Activated CD8-positive, alpha-beta T cell treated with anti-CD3 and anti-CD28 coated beads for 36 hours (primary cell): Measurements from ENCODE around the gene EXD2. TPM values are rescaled to one million over a fixed set of nuclear protein-coding genes. Genes with fewer than 3 reads are reported as not detected.
"Not testable (repeated sequence)": the region's sequence is repeated elsewhere in the genome, so short reads cannot be mapped to it uniquely, and the experiment has no call there.

Experiments used
- ATAC-seq: fragments of 200-7000 bp; cut with Tn5 transposase; one replicate; pipeline ENCODE4 v1.10.0; 2021; ENCODE audit warnings: mild to moderate bottlenecking, moderate library complexity
- CTCF ChIA-PET: fragments of 350-600 bp; sonication (Branson Sonifier 250); formaldehyde crosslinking; loops from one replicate; lab custom pipeline; 2021; ENCODE audit warnings: antibody characterized with exemption; lab: Charles Lee
- POLR2A ChIA-PET: fragments of 350-600 bp; sonication (Branson Sonifier 250); formaldehyde crosslinking; loops from one replicate; lab custom pipeline; 2021; ENCODE audit warnings: antibody characterized with exemption; lab: Charles Lee
- DNase-seq: peaks from one replicate; pipeline ENCODE4 v3.0.0-alpha.2; 2020
- H3K27ac Mint-ChIP-seq: one replicate; pipeline ENCODE4 v1.8.0; 2021; ENCODE audit warnings: mild to moderate bottlenecking, mixed read lengths
- H3K27me3 Mint-ChIP-seq: one replicate; pipeline ENCODE4 v1.8.0; 2021; ENCODE audit warnings: mixed read lengths
- H3K36me3 Mint-ChIP-seq: one replicate; pipeline ENCODE4 v1.8.0; 2021; ENCODE audit warnings: low read depth, mixed read lengths
- H3K4me1 Mint-ChIP-seq: one replicate; pipeline ENCODE4 v1.8.0; 2021; ENCODE audit warnings: low read depth, mixed read lengths
- H3K4me3 Mint-ChIP-seq: one replicate; pipeline ENCODE4 v1.8.0; 2021; ENCODE audit warnings: mild to moderate bottlenecking, moderate library complexity, mixed read lengths
- H3K9me3 Mint-ChIP-seq: one replicate; pipeline ENCODE4 v1.8.0; 2021; ENCODE audit warnings: mixed read lengths
- CTCF ChIP-seq: fragments of 200-600 bp; IDR thresholded peaks from one replicate; pipeline ENCODE4 v1.8.0; 2022; ENCODE audit warnings: antibody characterized with exemption, mild to moderate bottlenecking
- intact Hi-C: fragments of 100-400 bp; cut with micrococcal nuclease; formaldehyde crosslinking; loops from one replicate; pipeline ENCODE4 v1.10.0; 2022
- total RNA-seq, 2 experiments: library from RNA; stranded (reverse); gene quantifications; one replicate each; pipeline ENCODE4 v1.2.3, GENCODE V29; 2021

EXD2 gene
- total RNA-seq, 2 experiments from 2014 or later, result 9.4 to 10.7 TPM

DNA sequence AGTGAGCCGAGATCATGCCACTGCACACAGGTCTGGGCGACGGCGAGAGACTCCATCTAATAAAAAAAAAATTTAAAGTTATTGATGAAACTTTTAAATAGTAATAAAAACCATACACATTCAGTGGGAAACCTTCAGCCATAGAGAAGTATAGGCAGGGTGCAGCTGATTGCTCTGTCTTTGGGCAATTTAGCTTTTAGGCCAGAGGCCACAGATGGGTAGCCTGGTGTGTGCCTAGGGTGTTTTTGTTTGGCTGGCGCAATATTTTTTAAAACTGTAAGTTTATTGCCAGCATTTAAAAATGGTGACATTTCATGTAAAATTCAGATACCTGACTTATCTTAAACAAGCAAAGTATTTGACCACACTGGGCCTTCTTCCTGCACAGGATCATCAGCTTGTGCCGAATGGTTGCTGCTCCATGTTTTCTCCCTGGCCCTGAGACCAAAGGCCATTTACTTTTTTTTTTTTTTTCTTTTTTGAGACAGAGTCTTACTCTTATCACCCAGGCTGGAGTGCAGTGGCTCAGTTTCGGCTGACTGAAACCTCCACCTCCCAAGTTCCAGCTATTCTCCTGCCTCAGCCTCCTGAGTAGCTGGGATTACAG is 16.2 kb downstream of the EXD2 start:
- Mint-ChIP-seq H3K27me3 (no peaks in the 10 kb centered on the region), H3K27ac (no peak overlapping the region), H3K4me1 (no peaks in the 10 kb centered on the region), H3K4me3 (no peak overlapping the region), H3K36me3 (peaks cover 2% of the 10 kb centered on the region), H3K9me3 (no peaks in the 10 kb centered on the region)
- ChIA-PET CTCF (interaction anchor here (1.2 to 1.6 kb wide), 2 partner anchors 78 to 344 kb away, joined by 3 to 4 read pairs; no protein-coding TSS in a partner anchor), POLR2A (no interaction called here)
- no peak for TF ChIP-seq CTCF
- intact Hi-C loops, result no loop called here
- ATAC-seq (no peak), DNase-seq (no peak)

DNA sequence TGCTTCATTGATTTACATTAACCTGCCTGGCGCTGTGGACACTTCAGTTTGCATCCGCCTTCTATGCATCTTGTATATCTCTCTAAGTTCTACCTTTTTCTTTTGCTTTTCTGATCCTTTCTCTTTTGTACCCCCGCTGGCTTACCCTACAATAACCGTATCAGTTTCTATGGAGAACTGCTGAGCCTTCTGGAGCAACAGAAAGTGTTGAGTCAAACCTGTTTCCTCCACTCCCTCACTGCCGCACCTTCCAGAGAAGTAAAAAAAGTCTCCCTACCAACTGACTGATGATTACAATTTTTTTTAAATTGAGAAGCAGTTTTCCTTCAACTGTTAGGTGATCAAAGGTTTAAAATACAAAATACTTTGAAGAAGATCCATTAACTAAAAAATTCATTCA is 17.4 kb downstream of the EXD2 start:
- TF ChIP-seq CTCF, result no peak
- H3K27me3 Mint-ChIP-seq, result no peaks in the 10 kb centered on the region

GRCh38 chr14:69214393-69214792 is 23.1 kb downstream of the EXD2 start:
- Mint-ChIP-seq H3K27ac (no peak overlapping the region), H3K9me3 (peaks cover 1% of the 10 kb centered on the region), H3K4me1 (no peaks in the 10 kb centered on the region), H3K4me3 (no peak overlapping the region), H3K36me3 (peaks cover 7% of the 10 kb centered on the region), H3K27me3 (no peaks in the 10 kb centered on the region)
- intact Hi-C loops, result no loop called here
- ChIA-PET POLR2A (no interaction called here), CTCF (no interaction called here)
- TF ChIP-seq CTCF, result no peak
- ATAC-seq, result no peak
- no peak for DNase-seq

More for the DNA sequence above, 17.4 kb downstream of the EXD2 start:
- peaks cover 2% of the 10 kb centered on the region for H3K36me3 Mint-ChIP-seq
- no peak for DNase-seq
- ChIA-PET CTCF (no interaction called here), POLR2A (no interaction called here)
- intact Hi-C loops, result no loop called here
- no peaks in the 10 kb centered on the region for H3K9me3 Mint-ChIP-seq
- H3K27ac Mint-ChIP-seq, result no peak overlapping the region
- H3K4me3 Mint-ChIP-seq, result no peak overlapping the region
- H3K4me1 Mint-ChIP-seq, result no peaks in the 10 kb centered on the region
- ATAC-seq, result no peak

GRCh38 chr14:69217663-69218062 is 26.4 kb downstream of the EXD2 start:
- POLR2A ChIA-PET, H3K4me3 Mint-ChIP-seq, H3K36me3 Mint-ChIP-seq, DNase-seq, H3K27ac Mint-ChIP-seq, H3K27me3 Mint-ChIP-seq, H3K4me1 Mint-ChIP-seq, intact Hi-C loops, H3K9me3 Mint-ChIP-seq, ATAC-seq: not testable (repeated sequence)
- CTCF ChIA-PET, result interaction anchor here (1.1 kb wide), 1 partner anchor 10 kb away, joined by 3 read pairs; no protein-coding TSS in a partner anchor

DNA sequence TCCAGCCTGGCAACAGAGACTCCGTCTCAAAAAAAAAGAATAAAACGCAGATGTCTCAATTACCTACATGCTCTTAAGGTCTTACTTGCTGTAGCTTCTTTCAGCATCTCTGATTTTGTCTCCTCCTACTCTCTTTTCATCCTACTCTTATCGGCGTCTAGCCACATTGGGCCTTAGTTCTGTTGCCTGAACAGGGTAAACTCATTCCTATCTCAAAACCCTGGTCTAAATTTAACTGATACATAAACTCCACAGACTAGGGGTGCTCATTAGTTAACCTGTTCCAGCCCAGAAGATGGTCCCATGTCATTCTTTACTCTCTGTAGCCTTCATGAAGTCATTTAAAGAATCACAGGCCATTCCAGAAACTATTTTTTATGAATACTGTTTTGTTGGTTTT is 33.6 kb downstream of the EXD2 start:
- ATAC-seq (no peak), DNase-seq (no peak)
- no peaks in the 10 kb centered on the region for H3K36me3 Mint-ChIP-seq
- TF ChIP-seq CTCF, result no peak
- H3K27me3 Mint-ChIP-seq, result no peaks in the 10 kb centered on the region
- CTCF ChIA-PET, result no interaction called here
- H3K4me1 Mint-ChIP-seq, result no peaks in the 10 kb centered on the region
- intact Hi-C loops, result no loop called here
- no peak overlapping the region for H3K4me3 Mint-ChIP-seq
- POLR2A ChIA-PET, result no interaction called here
- H3K9me3 Mint-ChIP-seq, result no peaks in the 10 kb centered on the region
- H3K27ac Mint-ChIP-seq, result no peak overlapping the region
